Left renal pelvis (tissue), 4 donors: ENCODE data around the gene RIOK2. TPM values are rescaled to one million over a fixed set of nuclear protein-coding genes. Genes with fewer than 3 reads are reported as not detected.
"Not testable (repeated sequence)": the region's sequence is repeated elsewhere in the genome, so short reads cannot be mapped to it uniquely, and the experiment has no call there.

ENCODE experiments used
- DNase-seq, 4 donors: peaks; one replicate each; pipeline ENCODE4 v3.0.0-alpha.2; 2013; ENCODE audit warnings: low read depth in 4 of 4, low spot score in 3 of 4
- polyA plus RNA-seq, 4 donors: library from polyadenylated mRNA; unstranded; fragments of 120-200 nt; gene quantifications; one replicate each; pipeline ENCODE4 v1.2.1, GENCODE V29; 2013; ENCODE audit not compliant: insufficient read length in 4 of 4

RIOK2 gene
- 10 to 100 TPM; 36.8 to 50.5 (median 44.3) TPM for polyA plus RNA-seq

DNA sequence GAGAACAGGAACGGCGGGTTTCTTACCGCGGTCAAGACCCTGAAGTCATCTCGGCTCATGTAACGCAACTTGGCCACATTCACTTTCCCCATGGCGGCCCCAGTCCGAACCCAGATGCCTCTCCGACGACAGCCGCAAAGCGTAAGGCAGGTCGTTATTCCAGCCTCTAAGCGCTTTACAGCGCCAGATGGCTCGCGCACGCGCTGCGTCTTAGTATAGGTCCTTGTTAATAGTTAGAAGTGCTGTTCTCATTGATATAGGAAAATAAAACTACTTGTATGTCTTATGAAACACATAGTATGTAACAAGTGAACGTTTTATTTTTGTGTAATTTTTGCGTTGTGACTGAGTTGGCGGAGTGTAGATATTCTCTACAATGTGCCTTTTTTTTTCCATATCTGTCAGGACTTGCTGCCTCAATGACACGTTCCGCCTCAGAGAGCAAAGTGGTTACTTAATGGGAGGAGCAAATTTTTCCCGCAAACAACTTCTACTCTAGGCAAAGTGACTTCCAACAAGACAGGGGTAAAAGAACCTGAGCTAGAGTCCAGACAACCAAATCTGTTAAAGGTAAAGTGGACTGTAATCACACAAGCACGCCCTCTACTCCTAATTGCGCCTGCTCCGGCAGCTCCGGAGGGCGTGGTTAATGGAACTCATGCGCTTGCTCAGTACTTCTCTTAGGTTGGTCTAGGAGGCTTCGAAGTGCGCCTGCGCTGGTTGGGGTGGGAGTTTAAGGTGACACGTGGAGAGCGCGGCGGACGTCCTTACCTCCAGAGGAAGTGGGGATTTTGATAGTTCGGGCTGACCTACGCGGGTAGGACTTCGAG is at the start of gene RIOK2:
RIOK2 (minus strand) TSS at position 148 of the 830 bp plus-strand sequence; CDS start at position 92, 56 bp downstream.
- DNase-seq, result peak; percentile 86 to 97 (median 92)

DNA sequence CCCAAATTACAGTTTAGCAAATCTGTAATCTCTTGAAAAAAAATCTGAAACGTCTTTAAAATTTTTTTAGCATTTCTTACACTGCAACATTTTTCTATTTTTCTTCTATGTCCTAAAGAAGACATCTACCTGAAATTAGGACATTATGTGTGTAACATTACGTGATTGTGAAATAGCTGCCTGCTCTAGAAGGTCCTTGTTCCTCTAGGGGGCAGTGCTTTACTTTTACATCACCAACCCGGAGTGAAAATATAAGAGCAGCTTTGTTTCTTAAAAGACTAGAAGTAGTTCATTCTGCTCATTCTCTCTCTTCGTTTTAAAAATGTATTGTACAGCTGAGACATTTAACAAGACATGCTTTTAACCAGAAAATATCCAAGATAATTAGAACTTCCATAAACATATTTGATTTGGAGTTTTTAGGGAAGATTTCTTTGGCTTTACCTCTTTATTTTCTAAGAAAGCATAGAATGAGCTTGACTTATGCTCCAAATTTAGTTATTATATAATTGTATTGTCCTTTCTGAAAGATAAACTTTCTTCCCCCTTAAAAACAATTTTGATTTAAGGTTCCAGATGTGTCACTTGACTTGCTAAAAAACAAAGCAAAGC is 48.1 kb upstream of the RIOK2 start:
- DNase-seq, result peak; percentile 36 to 65 (median 54)

DNA sequence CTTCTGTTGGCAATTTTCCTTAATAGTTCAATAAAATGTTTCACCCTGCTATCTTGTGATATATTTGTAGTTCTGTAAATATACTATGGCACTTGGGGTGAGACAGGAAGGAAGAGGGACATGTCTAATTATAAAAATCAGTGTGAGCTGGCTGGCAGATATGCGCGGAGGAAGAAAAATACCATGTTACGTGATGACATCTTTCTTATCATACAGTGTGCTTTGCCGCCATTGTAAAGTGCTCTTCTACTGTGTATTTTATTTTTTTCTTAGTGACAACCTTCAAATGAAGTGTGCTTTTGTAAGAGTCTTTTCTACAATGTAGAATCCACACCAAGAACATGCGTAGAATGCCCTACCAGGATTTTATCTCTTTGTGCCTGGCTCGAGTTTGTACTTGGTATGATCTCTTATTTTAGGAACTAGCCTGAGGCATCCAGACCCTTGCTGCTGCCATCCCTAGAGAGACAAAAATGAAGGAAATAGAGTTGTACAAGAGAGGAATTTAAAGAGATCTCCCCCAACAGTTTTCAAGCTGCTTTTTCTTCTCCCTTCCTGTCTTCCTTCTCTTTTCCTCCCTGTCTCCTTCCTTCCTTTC is 46.7 kb upstream of the RIOK2 start:
- DNase-seq, result no peak

DNA sequence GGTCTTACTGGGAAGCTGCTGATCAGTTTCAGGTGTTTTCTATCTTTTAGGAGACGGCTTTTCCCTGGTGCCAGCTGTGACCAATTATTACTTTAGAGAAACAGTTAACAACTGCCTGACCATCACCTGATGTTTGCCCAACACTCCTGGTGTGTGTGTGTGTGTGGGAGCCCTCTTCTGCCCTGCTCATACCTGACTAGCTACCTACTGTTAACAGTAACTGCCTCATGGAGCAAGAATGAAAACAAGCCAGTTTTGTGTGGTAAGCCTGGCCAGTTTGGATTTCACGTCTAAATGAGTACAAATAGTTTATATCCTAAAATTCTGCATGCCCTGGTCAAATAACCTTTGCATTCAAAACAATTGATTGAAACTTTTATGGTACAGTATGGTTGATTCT is 46.1 kb upstream of the RIOK2 start:
- no peak for DNase-seq

DNA sequence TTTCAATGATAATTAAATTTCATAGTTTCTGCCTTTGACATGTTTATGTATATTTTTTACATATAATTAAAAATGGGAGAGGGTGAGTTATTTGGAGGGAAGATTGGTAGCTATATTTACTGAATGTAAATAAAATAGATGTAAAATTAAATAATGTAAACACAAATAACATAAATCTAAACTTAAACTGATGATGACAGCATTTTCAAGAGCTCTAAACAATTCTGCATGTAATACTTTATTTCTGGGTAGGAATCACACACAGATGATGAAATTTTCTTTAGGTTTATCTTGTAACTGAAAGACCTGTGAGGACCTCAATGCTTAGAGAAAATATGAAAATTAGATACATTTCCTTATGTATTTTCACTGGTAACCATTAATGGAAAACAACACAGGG is 42.2 kb upstream of the RIOK2 start:
- no peak for DNase-seq

DNA sequence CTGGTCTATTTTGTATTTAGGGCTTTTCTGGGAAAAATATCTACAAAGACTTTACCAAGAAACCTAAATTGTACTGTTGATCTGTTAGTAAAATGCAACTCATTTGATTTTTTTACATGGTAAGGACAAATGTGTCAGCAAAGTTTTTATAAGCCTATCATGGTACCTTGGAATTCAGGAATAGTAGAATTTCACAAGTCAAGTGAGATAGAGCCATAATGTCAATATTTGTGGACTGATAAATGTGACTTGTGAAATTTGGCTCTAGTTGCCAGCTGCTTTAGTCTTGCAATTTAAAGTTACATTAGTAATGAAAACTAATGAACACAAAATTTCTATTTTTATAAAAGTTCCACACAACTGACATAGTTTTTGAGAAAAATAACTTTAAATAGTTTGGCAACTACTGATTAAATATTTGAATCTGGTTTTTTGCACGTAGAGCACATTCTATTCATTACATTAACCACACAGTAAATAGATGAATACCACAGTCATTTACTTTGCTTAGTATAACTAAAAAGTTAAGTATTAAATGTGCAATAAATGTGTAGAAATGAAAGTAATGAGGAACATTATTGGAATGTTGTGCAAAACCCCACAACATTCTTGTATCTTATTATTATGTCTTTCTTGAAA is 41.2 kb upstream of the RIOK2 start:
- DNase-seq, result no peak

DNA sequence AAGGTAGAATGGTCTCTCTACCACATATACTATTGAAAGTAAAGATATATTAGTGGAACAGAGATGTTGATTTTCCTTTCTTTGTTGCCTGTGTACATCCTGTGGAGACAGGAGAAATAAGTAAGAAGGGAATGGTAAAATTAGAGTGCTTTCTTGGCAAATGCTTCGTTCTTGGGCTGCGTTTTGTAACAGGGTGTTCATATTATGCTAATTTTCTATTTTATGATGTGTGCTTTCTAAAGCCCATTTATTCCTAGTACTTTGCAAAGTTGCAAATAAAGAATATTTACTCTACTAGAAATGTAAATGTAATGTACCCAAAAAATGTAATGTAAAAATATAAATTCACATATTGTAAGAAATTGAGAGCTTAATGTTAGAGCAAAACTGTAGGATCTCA is 40.5 kb upstream of the RIOK2 start:
- no peak for DNase-seq

DNA sequence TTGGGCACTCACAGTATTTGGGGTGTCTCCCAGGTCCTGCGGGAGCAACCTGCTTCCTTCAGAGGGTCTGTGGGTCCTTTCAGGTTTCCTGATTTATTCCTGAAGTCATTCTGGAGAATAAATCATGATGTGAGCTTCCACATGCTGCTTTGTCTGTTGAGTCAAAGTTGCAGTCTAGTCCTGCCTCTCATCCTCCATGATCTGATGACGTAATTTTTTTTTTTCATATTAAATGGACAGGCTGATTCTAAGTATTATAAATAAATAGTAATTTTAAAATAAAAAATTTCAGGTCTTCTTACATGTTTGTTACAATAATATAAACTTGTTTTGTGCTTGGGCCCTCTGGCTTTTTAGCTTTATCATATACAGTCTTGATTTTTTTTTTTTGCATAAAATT is 26.3 kb upstream of the RIOK2 start:
- DNase-seq, result no peak

DNA sequence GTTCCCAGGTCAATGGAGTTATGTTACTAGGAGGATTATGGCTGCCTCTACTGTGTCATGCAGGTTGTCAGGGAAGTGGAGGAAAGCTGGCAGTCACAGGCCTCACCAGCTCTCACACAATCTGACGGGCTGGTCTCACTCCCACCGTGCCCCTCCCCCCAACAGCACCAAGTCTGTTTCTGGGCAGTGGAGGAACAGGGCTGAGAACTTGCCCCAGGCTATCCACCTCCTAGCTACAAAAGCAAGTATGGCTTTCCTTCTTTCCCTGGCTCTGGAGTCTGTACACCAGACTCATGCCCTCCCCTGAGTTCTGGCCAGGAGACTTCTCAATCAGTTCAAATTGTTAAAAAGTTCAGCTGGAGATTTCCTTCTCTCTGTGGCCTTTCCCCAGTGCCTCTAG is 25.7 kb upstream of the RIOK2 start:
- DNase-seq, result no peak

DNA sequence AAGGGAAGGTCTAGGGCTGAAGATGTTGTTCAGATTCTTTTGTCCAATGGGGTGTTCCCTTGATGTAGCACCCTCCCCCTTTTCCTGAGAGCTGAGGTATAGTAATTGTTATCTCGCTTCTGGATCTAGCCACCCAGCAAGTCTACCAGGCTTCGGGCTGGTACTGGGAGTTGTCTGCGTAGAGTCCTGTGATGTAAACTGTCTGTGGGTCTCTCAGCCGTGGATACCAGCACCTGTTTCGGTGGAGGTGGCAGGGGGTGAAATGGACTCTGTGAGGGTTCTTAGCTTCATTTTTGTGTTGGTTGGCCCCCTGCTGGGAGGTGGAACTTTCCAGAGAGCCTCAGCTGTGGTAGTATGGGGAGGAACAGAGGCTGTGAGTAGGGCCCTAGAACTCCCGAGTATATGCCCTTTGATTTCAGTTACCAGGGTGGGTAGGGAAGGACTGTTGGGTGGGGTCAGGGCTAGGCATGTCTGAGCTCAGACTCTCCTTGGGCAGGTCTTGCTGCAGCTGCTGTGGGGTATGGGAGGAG is 25.2 kb upstream of the RIOK2 start:
- DNase-seq, result no peak

DNA sequence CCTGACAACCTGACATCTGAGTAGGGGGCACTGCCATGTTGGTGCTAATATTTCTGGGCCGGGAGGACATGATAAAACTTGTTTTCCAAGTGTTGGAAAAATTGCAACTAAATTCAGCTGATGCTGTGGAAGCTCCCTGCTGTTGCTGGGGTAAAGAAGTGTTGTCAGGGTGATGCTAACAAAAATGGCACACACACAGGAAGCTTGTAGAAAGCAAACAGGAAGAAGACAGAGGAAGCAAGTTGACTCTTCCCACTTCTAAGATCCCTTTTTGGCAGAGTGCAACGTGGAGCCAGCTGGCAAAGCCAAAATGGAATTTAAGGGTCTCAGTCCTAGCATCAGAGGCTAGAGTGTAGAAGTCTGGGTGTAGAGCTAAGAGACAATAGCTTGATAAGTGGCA is 11.3 kb upstream of the RIOK2 start:
- DNase-seq, result no peak

DNA sequence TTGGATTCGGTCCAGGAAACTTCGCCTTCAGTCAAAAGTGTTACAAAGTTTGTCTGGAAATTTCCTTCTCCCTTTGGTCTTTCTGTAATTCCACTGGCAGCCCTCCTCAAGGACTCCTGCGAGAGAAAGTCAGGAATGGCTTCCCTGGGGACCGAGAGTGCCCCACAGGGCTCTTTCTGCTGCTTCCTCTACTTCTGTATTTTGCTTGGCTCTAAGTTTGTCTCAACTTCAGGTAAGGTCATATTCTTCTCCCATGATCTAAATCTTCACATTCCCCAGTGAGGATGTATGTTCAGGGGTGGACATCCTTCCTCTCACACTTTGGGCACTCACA is 10.3 kb upstream of the RIOK2 start:
- DNase-seq, result no peak

DNA sequence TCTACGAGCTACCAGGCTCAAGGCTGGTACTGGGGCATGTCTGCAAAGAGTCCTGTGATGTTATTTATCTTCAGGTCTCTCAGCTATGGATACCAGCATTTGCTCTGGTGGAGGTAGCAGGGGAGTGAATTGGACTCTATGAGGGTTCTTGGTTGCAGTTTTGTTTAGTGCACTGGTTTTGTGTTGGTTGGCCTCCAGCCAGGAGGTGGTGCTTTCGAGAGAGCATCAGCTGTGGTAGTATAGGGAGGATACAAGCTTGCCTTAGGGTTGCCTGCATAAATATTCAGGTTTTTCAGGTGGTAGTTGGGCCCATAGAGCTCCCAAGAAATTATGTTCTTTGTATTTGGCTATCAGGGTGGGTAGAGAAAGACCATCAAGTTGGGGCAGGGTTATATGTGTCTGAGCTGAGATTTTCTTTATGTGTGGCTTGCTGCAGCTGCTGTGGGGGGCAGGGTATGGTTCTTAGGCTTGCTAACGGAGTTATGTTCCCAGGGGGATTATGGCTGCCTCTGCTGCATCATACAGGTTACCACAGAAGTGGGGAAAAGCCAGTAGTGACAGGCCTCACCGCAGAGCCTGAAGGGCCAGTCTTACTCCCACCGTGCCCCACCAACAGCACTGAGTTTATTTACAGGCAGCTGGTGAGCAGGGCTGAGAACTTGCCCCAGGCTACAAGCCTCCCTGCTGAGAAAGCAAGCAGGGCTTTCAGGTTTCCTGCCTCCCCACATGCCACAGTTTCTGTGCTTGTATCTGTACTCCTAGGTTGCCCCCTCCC is 9.7 kb upstream of the RIOK2 start:
- no peak for DNase-seq

DNA sequence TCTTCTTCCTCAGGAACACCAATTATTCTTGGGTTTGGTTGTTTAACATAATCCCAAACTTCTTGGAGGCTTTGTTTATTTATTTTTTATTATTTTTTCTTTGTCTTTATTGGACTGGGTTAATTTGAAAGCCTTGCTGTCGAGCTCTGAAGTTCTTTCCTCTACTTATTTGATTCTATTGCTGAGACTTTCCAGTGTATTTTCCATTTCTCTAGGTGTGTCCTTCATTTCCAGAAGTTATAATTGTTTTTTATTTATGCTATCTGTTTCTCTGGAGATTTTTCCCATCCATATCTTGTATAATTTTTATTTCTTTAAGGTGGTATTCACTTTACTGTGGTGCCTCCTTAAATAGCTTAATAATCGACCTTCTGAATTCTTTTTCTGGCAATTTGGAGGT is 8.8 kb upstream of the RIOK2 start:
- no peak for DNase-seq

DNA sequence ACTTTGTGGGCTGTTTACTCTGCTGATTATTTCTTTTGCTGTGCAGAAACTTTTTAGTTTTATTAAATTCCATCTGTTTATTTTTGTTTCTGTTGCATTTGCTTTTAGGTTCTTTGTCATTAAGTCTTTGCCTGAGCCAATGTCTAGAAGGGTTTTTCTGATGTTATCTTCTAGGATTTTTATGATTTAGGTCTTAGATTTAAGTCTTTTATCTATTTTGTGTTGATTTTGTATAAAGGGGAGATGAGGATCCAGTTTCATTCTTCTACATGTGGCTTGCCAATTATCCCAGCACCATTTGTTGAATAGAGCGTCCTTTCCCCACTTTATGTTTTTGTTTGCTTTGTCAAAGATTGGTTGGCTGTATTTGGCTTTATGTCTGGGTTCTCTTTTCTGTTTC is 6.5 kb upstream of the RIOK2 start:
- not testable (repeated sequence) for DNase-seq

DNA sequence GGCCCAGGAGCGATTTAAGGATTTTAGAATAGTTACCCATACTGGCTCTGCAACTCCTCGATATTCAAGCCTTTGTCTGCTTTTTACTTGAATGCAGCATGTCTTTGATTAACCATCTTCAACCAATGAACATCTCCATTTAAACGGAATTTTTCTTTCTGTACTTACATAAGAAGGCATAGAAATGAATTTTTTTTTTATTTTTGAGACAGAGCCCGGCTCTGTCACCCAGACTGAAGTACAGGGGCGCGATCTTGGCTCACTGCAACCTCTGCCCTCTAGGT is 825 bp upstream of the RIOK2 start:
- DNase-seq, result no peak

DNA sequence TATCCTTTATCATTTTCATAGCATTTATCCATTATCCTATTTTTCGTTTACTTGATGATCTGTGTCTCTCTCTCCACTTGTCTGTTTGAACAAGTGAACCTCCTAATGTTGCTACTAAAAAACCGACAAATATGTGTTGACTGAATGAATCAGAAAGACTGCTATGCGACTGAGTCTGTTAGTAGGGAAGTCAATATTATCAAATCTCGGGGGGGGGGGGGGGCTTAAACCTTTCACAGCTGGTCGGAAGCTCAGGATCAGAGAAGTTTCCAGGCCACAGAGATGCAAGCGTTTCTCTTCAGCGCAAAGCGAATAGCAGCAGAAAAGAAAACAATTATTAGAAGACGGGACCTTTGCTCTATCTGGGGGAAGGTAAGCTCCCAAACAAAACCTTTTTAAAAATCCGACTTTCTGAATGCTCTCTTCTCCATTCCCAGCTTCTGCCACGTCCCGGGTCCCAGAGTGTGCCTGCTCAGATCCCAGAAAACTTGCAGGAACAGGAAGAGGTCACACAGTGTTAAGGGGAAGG is 412 bp downstream of the RIOK2 start:
- peak in 1 of 4 donors; percentile 18 for DNase-seq

DNA sequence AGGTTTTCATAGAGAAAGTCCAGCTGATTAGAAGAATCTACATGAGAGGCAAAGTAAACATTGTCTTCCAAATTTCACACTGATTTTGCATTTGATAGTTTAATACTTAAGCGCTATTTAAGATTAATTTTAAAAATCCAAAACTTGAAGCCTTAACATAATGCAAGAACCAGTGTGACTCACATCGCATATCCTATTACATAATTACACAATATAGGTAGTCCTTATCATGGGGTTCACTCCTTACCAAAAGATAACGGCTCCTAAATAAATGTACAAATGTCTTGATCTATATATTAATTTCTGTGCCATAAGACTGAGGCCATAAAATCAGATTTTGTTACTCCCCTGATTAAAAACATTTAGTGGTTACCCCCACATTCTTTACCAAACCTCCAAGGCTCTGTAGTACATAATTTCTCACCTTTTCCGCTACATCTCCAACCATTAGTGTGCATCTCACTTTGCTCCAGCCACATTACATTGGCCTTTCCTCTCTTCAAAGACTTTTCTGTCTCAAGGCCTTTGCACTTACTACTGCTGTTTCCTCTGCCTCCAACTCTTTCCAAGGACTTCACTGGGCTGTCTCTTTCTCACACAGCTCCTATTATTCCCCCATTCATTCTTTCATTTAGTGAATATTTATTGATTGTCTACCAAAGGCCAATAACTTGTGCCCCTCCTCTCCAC is 1.0 kb downstream of the RIOK2 start:
- DNase-seq, result no peak

DNA sequence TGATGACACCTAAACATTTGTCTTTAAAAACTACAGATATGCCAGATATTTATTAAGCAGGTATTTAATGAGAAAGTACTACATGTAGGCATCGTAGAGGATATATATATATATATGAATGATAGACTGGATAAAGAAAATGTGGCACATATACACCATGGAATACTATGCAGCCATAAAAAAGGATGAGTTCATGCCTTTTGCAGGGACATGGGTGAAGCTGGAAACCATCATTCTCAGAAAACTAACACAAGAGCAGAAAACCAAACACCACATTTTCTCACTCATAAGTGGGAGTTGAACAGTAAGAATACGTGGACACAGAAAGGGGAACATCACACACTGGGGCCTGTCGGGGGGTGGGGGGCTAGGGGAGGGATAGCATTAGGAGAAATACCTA is 3.6 kb downstream of the RIOK2 start:
- DNase-seq, result not testable (repeated sequence)

DNA sequence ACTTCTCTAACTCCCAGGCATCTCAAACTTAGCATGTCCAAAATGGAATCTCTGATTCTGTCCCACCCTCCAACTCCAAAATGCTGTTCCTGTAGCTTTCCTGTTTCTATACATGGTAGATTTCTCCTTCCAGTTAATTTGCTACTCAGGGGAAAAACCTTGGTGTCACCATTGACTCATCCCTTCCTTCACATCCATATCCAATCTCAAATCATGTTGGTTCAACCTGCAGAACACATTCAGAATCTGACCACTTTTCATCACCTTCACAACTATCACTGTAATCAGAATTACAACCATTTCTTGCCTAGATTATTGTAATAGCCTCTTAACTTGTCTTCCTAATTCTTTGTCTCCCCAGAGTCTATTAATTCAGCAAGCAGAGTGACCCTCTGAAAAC is 10.8 kb downstream of the RIOK2 start:
- DNase-seq, result no peak
